Progenitor cell of endocrine pancreas (in vitro differentiated cells): ENCODE data around the gene OR7E24. TPM values are rescaled to one million over a fixed set of nuclear protein-coding genes. Genes with fewer than 3 reads are reported as not detected.

Source experiments
- DNase-seq: peaks from one replicate; pipeline ENCODE4 v3.0.0; 2021; ENCODE audit warnings: low spot score; ENCODE audit not compliant: unreplicated experiment
- H3K27ac Mint-ChIP-seq: 2 replicates; pipeline ENCODE4 v1.8.0; 2021; ENCODE audit warnings: mild to moderate bottlenecking, moderate library complexity, mixed read lengths
- H3K27me3 Mint-ChIP-seq: 2 replicates; pipeline ENCODE4 v1.8.0; 2021; ENCODE audit warnings: mixed read lengths
- H3K36me3 Mint-ChIP-seq: 2 replicates; pipeline ENCODE4 v1.8.0; 2022; ENCODE audit warnings: mixed read lengths; ENCODE audit not compliant: insufficient read depth
- H3K4me1 Mint-ChIP-seq: 2 replicates; pipeline ENCODE4 v1.8.0; 2021; ENCODE audit warnings: low read depth, mixed read lengths
- H3K4me3 Mint-ChIP-seq: 2 replicates; pipeline ENCODE4 v1.8.0; 2021; ENCODE audit warnings: low read depth, mild to moderate bottlenecking, moderate library complexity, mixed read lengths
- H3K9me3 Mint-ChIP-seq: 2 replicates; pipeline ENCODE4 v1.8.0; 2021; ENCODE audit warnings: low read depth, mixed read lengths
- CTCF ChIP-seq: fragments of 200-600 bp; sonication (generic); IDR thresholded peaks from one replicate; pipeline ENCODE4 v1.5.0; 2021; ENCODE audit warnings: antibody characterized with exemption, mild to moderate bottlenecking; ENCODE audit not compliant: unreplicated experiment
- total RNA-seq: library from RNA; stranded (reverse); gene quantifications from 2 replicates; pipeline ENCODE4 v1.2.1, GENCODE V29; 2021

OR7E24 gene
- total RNA-seq, 1 donor from 2014 or later: not detected

DNA sequence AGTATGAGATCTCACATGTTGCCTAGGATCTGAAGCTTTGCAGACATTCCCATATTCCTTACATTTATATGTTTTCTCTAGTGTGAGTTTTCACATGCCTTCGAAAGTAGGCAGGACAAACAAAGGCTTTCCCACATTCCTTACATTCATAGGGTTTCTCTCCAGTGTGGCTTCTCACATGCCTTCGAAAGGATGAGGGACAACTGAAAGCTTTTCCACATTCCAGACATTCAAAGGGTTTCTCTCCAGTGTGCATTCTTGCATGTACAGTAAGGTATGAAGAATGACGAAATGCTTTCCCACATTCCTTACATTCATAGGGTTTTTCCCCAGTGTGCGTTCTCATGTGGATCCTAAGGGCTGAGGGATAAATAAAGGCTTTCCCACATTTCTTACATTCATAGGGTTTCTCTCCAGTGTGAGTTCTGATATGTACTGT, 44.7 kb downstream of the OR7E24 start:
- Mint-ChIP-seq H3K36me3 (peaks cover 77% of the 10 kb centered on the region), H3K9me3 (peaks cover 59% of the 10 kb centered on the region), H3K4me3 (no peak overlapping the region), H3K27ac (no peak overlapping the region), H3K4me1 (no peaks in the 10 kb centered on the region), H3K27me3 (no peaks in the 10 kb centered on the region)
- no peak for TF ChIP-seq CTCF
- DNase-seq: no peak

DNA sequence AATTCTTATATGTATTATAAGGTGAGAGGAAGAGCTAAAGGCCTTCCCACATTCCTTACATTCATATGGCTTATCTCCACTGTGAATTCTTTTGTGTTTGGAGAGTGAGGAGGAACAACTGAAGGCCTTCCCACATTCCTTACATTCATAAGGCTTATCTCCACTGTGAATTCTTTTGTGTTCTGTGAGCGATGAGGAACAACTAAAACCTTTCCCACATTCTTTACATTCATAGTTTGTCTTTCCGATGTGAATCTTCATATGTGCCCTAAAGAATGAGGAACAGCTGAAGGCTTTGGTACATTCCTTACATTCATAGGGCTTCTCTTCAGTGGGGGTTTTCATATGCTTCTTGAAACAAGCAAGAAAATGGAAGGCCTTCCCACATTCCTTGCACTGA, 45.6 kb downstream of the OR7E24 start:
- Mint-ChIP-seq H3K4me1 (no peaks in the 10 kb centered on the region), H3K36me3 (peaks cover 82% of the 10 kb centered on the region), H3K27ac (no peak overlapping the region), H3K9me3 (peaks cover 63% of the 10 kb centered on the region), H3K4me3 (no peak overlapping the region), H3K27me3 (no peaks in the 10 kb centered on the region)
- DNase-seq: no peak
- no peak for TF ChIP-seq CTCF

Other genes starting within 250 kb of the OR7E24 start
- 0.31 and 0.43 TPM in 2 replicates for gene MUC16, start 240.5 kb upstream of the OR7E24 start, total RNA-seq
- gene OR1M1, start 163.9 kb upstream of the OR7E24 start, total RNA-seq: not detected in 2 replicates
- not detected in 2 replicates for gene OR7G2, start 143.5 kb upstream of the OR7E24 start, total RNA-seq
- not detected in 2 replicates for gene OR7G1, start 135.2 kb upstream of the OR7E24 start, total RNA-seq
- gene OR7G3, start 124.0 kb upstream of the OR7E24 start, total RNA-seq: not detected in 2 replicates
- gene ZNF317, start 110.5 kb upstream of the OR7E24 start, total RNA-seq: 38.6 and 46.8 TPM in 2 replicates
- 1.2 and 1.8 TPM in 2 replicates for gene OR7D2, start 72.0 kb upstream of the OR7E24 start, total RNA-seq
- gene OR7D4, start 31.3 kb upstream of the OR7E24 start, total RNA-seq: not detected in 2 replicates
- 6.6 and 8.0 TPM in 2 replicates for gene ZNF699, start 58.9 kb downstream of the OR7E24 start, total RNA-seq
- gene ZNF559, start 73.2 kb downstream of the OR7E24 start, total RNA-seq: 42.4 and 42.5 TPM in 2 replicates
- 12.7 and 12.9 TPM in 2 replicates for gene ZNF177, start 112.1 kb downstream of the OR7E24 start, total RNA-seq
- 35.4 and 37.0 TPM in 2 replicates for gene ZNF266, start 184.6 kb downstream of the OR7E24 start, total RNA-seq
- not detected in 2 replicates for gene ZNF560, start 247.7 kb downstream of the OR7E24 start, total RNA-seq